A673 (cell line): ENCODE data around the gene SH3BP2. TPM values are rescaled to one million over a fixed set of nuclear protein-coding genes. Genes with fewer than 3 reads are reported as not detected.
"Not testable (repeated sequence)": the region's sequence is repeated elsewhere in the genome, so short reads cannot be mapped to it uniquely, and the experiment has no call there.

Experiments
- BruUV-seq: library from RNA; stranded (reverse); fragments of 400-500 nt; replicated peaks from 2 replicates; lab custom pipeline; 2021; lab: Mats Ljungman, UMichigan
- CTCF ChIA-PET: fragments of 300-600 bp; sonication (Branson Sonifier 250); formaldehyde crosslinking; loops from one replicate; lab custom pipeline; 2022; ENCODE audit warnings: antibody characterized with exemption; lab: Charles Lee
- POLR2A ChIA-PET: fragments of 300-600 bp; sonication (Branson Sonifier 250); formaldehyde crosslinking; loops from one replicate; lab custom pipeline; 2022; ENCODE audit warnings: antibody characterized with exemption; ENCODE audit not compliant: low non-redundant PET; lab: Charles Lee
- DNase-seq: peaks from one replicate; pipeline ENCODE4 v3.0.0-alpha.2; 2015; ENCODE audit warnings: low spot score
- H3K27ac ChIP-seq: fragments of 200-600 bp; sonication (generic); 2 replicates; pipeline ENCODE4 v1.5.1; 2016; ENCODE audit warnings: mixed run types, low read depth, mild to moderate bottlenecking, mixed read lengths, antibody characterized with exemption, low read length; ENCODE audit not compliant: poor library complexity, severe bottlenecking
- H3K27me3 ChIP-seq: fragments of 200-600 bp; sonication (generic); replicated peaks from 2 replicates; pipeline ENCODE4 v1.6.1; 2017; ENCODE audit warnings: mixed run types, low read depth, mild to moderate bottlenecking, mixed read lengths, antibody characterized with exemption, low read length; ENCODE audit not compliant: insufficient read depth, poor library complexity
- H3K36me3 ChIP-seq: fragments of 200-600 bp; sonication (generic); 2 replicates; pipeline ENCODE4 v1.6.1; 2016; ENCODE audit warnings: mixed run types, mild to moderate bottlenecking, mixed read lengths, antibody characterized with exemption, low read length; ENCODE audit not compliant: insufficient read depth, poor library complexity, severe bottlenecking
- H3K4me1 ChIP-seq: fragments of 200-600 bp; sonication (generic); 2 replicates; pipeline ENCODE4 v1.6.1; 2017; ENCODE audit warnings: mixed run types, mild to moderate bottlenecking, mixed read lengths, antibody characterized with exemption, low read length; ENCODE audit not compliant: insufficient read depth, poor library complexity, severe bottlenecking
- H3K4me3 ChIP-seq: fragments of 200-600 bp; sonication (generic); 2 replicates; pipeline ENCODE4 v1.5.1; 2016; ENCODE audit warnings: low read depth, mixed run types, mild to moderate bottlenecking, mixed read lengths, low read length; ENCODE audit not compliant: poor library complexity, severe bottlenecking
- H3K9me3 ChIP-seq: fragments of 200-600 bp; sonication (generic); 2 replicates; pipeline ENCODE4 v1.6.1; 2016; ENCODE audit warnings: mixed run types, low read depth, mild to moderate bottlenecking, mixed read lengths, antibody characterized with exemption, low read length; ENCODE audit not compliant: poor library complexity, severe bottlenecking
- CTCF ChIP-seq: fragments of 300-800, 200-600 bp; sonication (generic); conservative IDR thresholded peaks from 2 replicates; pipeline ENCODE4 v1.5.1; 2017; ENCODE audit warnings: low read depth, mild to moderate bottlenecking, antibody characterized with exemption, low read length, moderate library complexity, mixed read lengths
- EZH2 ChIP-seq: fragments of 200-600 bp; sonication (generic); IDR thresholded peaks from 2 replicates; pipeline ENCODE4 v1.6.1; 2017; ENCODE audit warnings: borderline replicate concordance, low read depth, mild to moderate bottlenecking, mixed read lengths, antibody characterized with exemption, low read length; ENCODE audit not compliant: poor library complexity, severe bottlenecking
- intact Hi-C: fragments of 100-400 bp; cut with micrococcal nuclease; formaldehyde crosslinking; loops from one replicate; pipeline ENCODE4 v1.10.0; 2022; ENCODE audit not compliant: unreplicated experiment
- total RNA-seq: library from RNA; stranded (reverse); gene quantifications from 2 replicates; pipeline ENCODE4 v1.2.3, GENCODE V29; 2021

SH3BP2 gene
- total RNA-seq, 1 experiment from 2014 or later, result 34.4 TPM

- no peak overlapping the region for H3K4me3 ChIP-seq
- no peaks in the 10 kb centered on the region for H3K4me1 ChIP-seq
- DNase-seq, result no peak
- no peak overlapping the region for H3K27ac ChIP-seq
- POLR2A ChIA-PET, result no interaction called here
- TF ChIP-seq EZH2 (no peak), CTCF (no peak)
- intact Hi-C loops, result no loop called here
- no peaks in the 10 kb centered on the region for H3K27me3 ChIP-seq
- no TSS peak for BruUV-seq
- no peaks in the 10 kb centered on the region for H3K9me3 ChIP-seq
- H3K36me3 ChIP-seq, result no peaks in the 10 kb centered on the region
- CTCF ChIA-PET, result no interaction called here
Measured at GRCh38 chr4:2757426-2757825, 35.5 kb upstream of the SH3BP2 start.

GRCh38 chr4:2761035-2761923 is 31.6 kb upstream of the SH3BP2 start:
- no TSS peak for BruUV-seq

GRCh38 chr4:2762048-2762447 is 30.8 kb upstream of the SH3BP2 start:
- Histone ChIP-seq H3K4me3 (no peak overlapping the region), H3K36me3 (no peaks in the 10 kb centered on the region), H3K4me1 (no peaks in the 10 kb centered on the region), H3K27ac (no peak overlapping the region), H3K9me3 (no peaks in the 10 kb centered on the region), H3K27me3 (no peaks in the 10 kb centered on the region)
- BruUV-seq, result no TSS peak
- no peak for DNase-seq
- ChIA-PET POLR2A (no interaction called here), CTCF (no interaction called here)
- TF ChIP-seq EZH2 (no peak), CTCF (no peak)
- intact Hi-C loops, result loop anchor here (10.0 kb wide), 1 partner anchor 273 kb away; no protein-coding TSS in a partner anchor

More at GRCh38 chr4:2761035-2761923, 31.6 kb upstream of the SH3BP2 start:
- POLR2A ChIA-PET, result no interaction called here
- Histone ChIP-seq H3K4me3 (no peak overlapping the region), H3K27me3 (no peaks in the 10 kb centered on the region), H3K4me1 (no peaks in the 10 kb centered on the region), H3K27ac (no peak overlapping the region), H3K9me3 (no peaks in the 10 kb centered on the region), H3K36me3 (no peaks in the 10 kb centered on the region)
- TF ChIP-seq EZH2, result no peak
- CTCF ChIA-PET, result no interaction called here
- no peak for DNase-seq
- intact Hi-C loops, result loop anchor here (10.0 kb wide), 1 partner anchor 274 kb away; no protein-coding TSS in a partner anchor

- H3K27ac ChIP-seq, H3K9me3 ChIP-seq, H3K36me3 ChIP-seq, DNase-seq, H3K4me1 ChIP-seq, CTCF ChIA-PET, BruUV-seq, H3K4me3 ChIP-seq, POLR2A ChIA-PET, H3K27me3 ChIP-seq: not testable (repeated sequence)
- intact Hi-C loops, result loop anchor here (10.0 kb wide), 1 partner anchor 272 kb away; no protein-coding TSS in a partner anchor
Measured at GRCh38 chr4:2762486-2763370, 30.2 kb upstream of the SH3BP2 start.
